Endothelial cell of umbilical vein (primary cell): ENCODE measurements around the gene C3orf52. TPM values are rescaled to one million over a fixed set of nuclear protein-coding genes. Genes with fewer than 3 reads are reported as not detected.

ENCODE experiments used
- BruUV-seq: library from RNA; stranded (reverse); fragments of 400-500 nt; replicated peaks from 2 replicates; lab custom pipeline; 2021; lab: Mats Ljungman, UMichigan
- CTCF ChIA-PET: fragments of 300-600, 350-600 bp; sonication (Branson Sonifier 250); formaldehyde crosslinking; loops from one replicate; lab custom pipeline; 2021; ENCODE audit warnings: antibody characterized with exemption, inconsistent platforms; lab: Charles Lee
- POLR2A ChIA-PET: fragments of 300-600, 350-600 bp; sonication (Branson Sonifier 250); formaldehyde crosslinking; loops from one replicate; lab custom pipeline; 2021; ENCODE audit warnings: antibody characterized with exemption, inconsistent platforms; lab: Charles Lee
- DNase-seq: peaks from one replicate; pipeline ENCODE4 v3.0.0-alpha.2; 2011; ENCODE audit warnings: low read depth, low spot score
- FAIRE-seq: peaks from 2 replicates; lab custom pipeline; 2011; peaks lifted over from hg19 to GRCh38; lab: Jason Lieb, UNC
- H2AFZ ChIP-seq: 2 replicates; pipeline ENCODE4 v1.6.0; 2012; ENCODE audit warnings: low read depth, low read length, control low read depth, inconsistent platforms
- H3K27ac ChIP-seq: 2 replicates; pipeline ENCODE4 v1.5.1; 2011; ENCODE audit warnings: low read depth, mild to moderate bottlenecking, control low read depth, low read length, moderate library complexity; ENCODE audit not compliant: insufficient read depth
- H3K27me3 ChIP-seq, 2 experiments: 2 replicates each; pipeline versions ENCODE4 v1.6.0 to v1.6.1; 2011; ENCODE audit warnings: low read length in 2 of 2, mixed read lengths in 1 of 2; ENCODE audit not compliant: control insufficient read depth in 2 of 2, insufficient read depth in 2 of 2
- H3K36me3 ChIP-seq, 2 experiments: 2 replicates in 1 of 2; 3 replicates in 1 of 2; pipeline ENCODE4 v1.5.1; 2011; ENCODE audit warnings: low read length in 2 of 2, mild to moderate bottlenecking in 1 of 2, moderate library complexity in 1 of 2; ENCODE audit not compliant: control insufficient read depth in 2 of 2, insufficient read depth in 2 of 2; ENCODE audit errors: extremely low read depth in 1 of 2
- H3K4me1 ChIP-seq: 3 replicates; pipeline ENCODE4 v1.5.1; 2011; ENCODE audit warnings: mild to moderate bottlenecking, low read length; ENCODE audit not compliant: control insufficient read depth, insufficient read depth; ENCODE audit errors: extremely low read depth
- H3K4me2 ChIP-seq: 2 replicates; pipeline ENCODE4 v1.6.1; 2011; ENCODE audit warnings: low read length, control low read depth, mixed read lengths; ENCODE audit not compliant: insufficient read depth
- H3K4me3 ChIP-seq, 3 experiments: fragments of 200-600 bp in 1 of 3; sonication (generic), shearing (Covaris generic) in 1 of 3; replicated peaks in 1 of 3; 2 replicates each; pipeline ENCODE4 v1.5.1; 2011 to 2016; ENCODE audit warnings: control low read depth in 3 of 3, low read length in 3 of 3, mild to moderate bottlenecking in 2 of 3, inconsistent platforms in 1 of 3, low read depth in 1 of 3, moderate library complexity in 1 of 3; ENCODE audit not compliant: insufficient read depth in 1 of 3
- H3K79me2 ChIP-seq: 2 replicates; pipeline ENCODE4 v1.6.0; 2012; ENCODE audit warnings: low read length, inconsistent platforms; ENCODE audit not compliant: control insufficient read depth, insufficient read depth
- H3K9ac ChIP-seq: replicated peaks from 2 replicates; pipeline ENCODE3; 2011; ENCODE audit warnings: low read length, control low read depth; ENCODE audit not compliant: insufficient read depth; ENCODE audit errors: extremely low read depth
- H3K9me1 ChIP-seq: replicated peaks from 3 replicates; pipeline ENCODE4 v1.6.0; 2011; ENCODE audit warnings: mild to moderate bottlenecking, low read length; ENCODE audit not compliant: control insufficient read depth, insufficient read depth; ENCODE audit errors: extremely low read depth
- H3K9me3 ChIP-seq: replicated peaks from 2 replicates; pipeline ENCODE4 v1.5.1; 2012; ENCODE audit warnings: low read length, inconsistent platforms; ENCODE audit not compliant: control insufficient read depth, insufficient read depth
- H4K20me1 ChIP-seq: replicated peaks from 2 replicates; pipeline ENCODE3; 2011; ENCODE audit warnings: mild to moderate bottlenecking, low read length; ENCODE audit not compliant: control insufficient read depth, insufficient read depth; ENCODE audit errors: extremely low read depth
- CTCF ChIP-seq, 2 donors: IDR thresholded peaks; 1 replicate in 1 of 2; 2 replicates in 1 of 2; pipeline ENCODE4 v1.5.1; 2011; ENCODE audit warnings: low read length in 2 of 2, mild to moderate bottlenecking in 2 of 2, moderate library complexity in 2 of 2, control low read depth in 1 of 2, inconsistent platforms in 1 of 2, low read depth in 1 of 2; ENCODE audit not compliant: insufficient read depth in 1 of 2; ENCODE audit errors: extremely low read depth in 1 of 2
- EZH2 ChIP-seq: IDR thresholded peaks from 2 replicates; pipeline ENCODE4 v1.6.1; 2012; ENCODE audit warnings: borderline replicate concordance, low read depth, mild to moderate bottlenecking, moderate library complexity, low read length, inconsistent platforms; ENCODE audit not compliant: severe bottlenecking
- FOS ChIP-seq: IDR thresholded peaks from 2 replicates; pipeline ENCODE4 v1.6.1; 2011; ENCODE audit warnings: mild to moderate bottlenecking, low read length, moderate library complexity, borderline replicate concordance; ENCODE audit not compliant: insufficient read depth
- GATA2 ChIP-seq: IDR thresholded peaks from 2 replicates; pipeline ENCODE4 v1.7.0; 2011; ENCODE audit warnings: low read depth, mild to moderate bottlenecking, moderate library complexity, mixed read lengths, low read length; ENCODE audit not compliant: insufficient read length, insufficient read depth
- JUN ChIP-seq: IDR thresholded peaks from 2 replicates; pipeline ENCODE4 v1.6.1; 2011; ENCODE audit warnings: borderline replicate concordance, low read depth; ENCODE audit not compliant: insufficient read length, insufficient read depth
- MAX ChIP-seq: IDR thresholded peaks from 2 replicates; pipeline ENCODE4 v1.6.1; 2011; ENCODE audit not compliant: insufficient read depth, insufficient read length
- MYC ChIP-seq: IDR thresholded peaks from one replicate; pipeline ENCODE4 v1.6.1; 2011; ENCODE audit warnings: mild to moderate bottlenecking, low read depth, low read length
- POLR2A ChIP-seq: IDR thresholded peaks from 2 replicates; pipeline ENCODE4 v1.6.1; 2012; ENCODE audit warnings: low read depth, mild to moderate bottlenecking, control low read depth, low read length
- POLR2AphosphoS5 ChIP-seq: IDR thresholded peaks from 2 replicates; pipeline ENCODE4 v1.6.1; 2012; ENCODE audit warnings: low read depth, mild to moderate bottlenecking, control low read depth, low read length, moderate library complexity; ENCODE audit not compliant: insufficient read depth
- dilution Hi-C: fragments of 300-500 bp; cut with MboI; formaldehyde crosslinking; loops from one replicate; pipeline ENCODE4 v1.15.0; 2019; ENCODE audit warnings: low sequenced_read_pairs; ENCODE audit not compliant: extremely low pct_ligation_motif_present
- intact Hi-C: fragments of 100-400 bp; cut with micrococcal nuclease; formaldehyde crosslinking; loops from one replicate; pipeline ENCODE4 v1.10.0; 2022
- polyA plus RNA-seq, 4 experiments: library from polyadenylated mRNA; depleted of rRNA in 3 of 4; stranded (reverse) in 3 of 4; unstranded in 1 of 4; fragments of >200 nt; gene quantifications; 2 replicates each; pipeline versions ENCODE4 v1.2.1 to v1.2.3, GENCODE V29; 2011 to 2012; ENCODE audit warnings: missing spikeins in 1 of 4
- total RNA-seq: library from RNA; stranded (reverse); gene quantifications from 2 replicates; pipeline ENCODE4 v1.2.3, GENCODE V29; 2021

The C3orf52 gene
- total and polyA plus RNA-seq, 2 donors (not counting 3 experiments of a cell fraction or from before 2014, with no cell fraction given), result 4.2 to 4.6 TPM

GRCh38 chr3:112128843-112129727 lies 42.9 kb downstream of the C3orf52 start:
- dilution Hi-C loops, result no loop called here

More at GRCh38 chr3:112128843-112129727, 42.9 kb downstream of the C3orf52 start:
- FAIRE-seq, result no peak
- no peaks in the 10 kb centered on the region for H3K4me1 ChIP-seq
- H3K9me1 ChIP-seq, result no peaks in the 10 kb centered on the region
- H3K4me2 ChIP-seq, result no peak overlapping the region
- no peak overlapping the region for H3K27ac ChIP-seq
- TF ChIP-seq FOS (no peak), CTCF (IDR thresholded peaks at IDR 0.05; ENCODE audit: extremely low read depth in 1 of 2, insufficient read depth in 1 of 2, low read depth in 1 of 2, low read length in 2 of 2) (no peak), POLR2A (no peak), POLR2AphosphoS5 (no peak), GATA2 (no peak), EZH2 (no peak), MYC (no peak), JUN (no peak), MAX (no peak)
- H3K79me2 ChIP-seq, result no peaks in the 10 kb centered on the region
- POLR2A ChIA-PET, result no interaction called here
- no peak overlapping the region for H2AFZ ChIP-seq
- no peaks in the 10 kb centered on the region for H3K9me3 ChIP-seq
- no peaks in the 10 kb centered on the region for H3K36me3 ChIP-seq
- intact Hi-C loops, result no loop called here
- no peak overlapping the region for H3K9ac ChIP-seq
- BruUV-seq, result no TSS peak
- H3K4me3 ChIP-seq, result no peak overlapping the region
- H3K27me3 ChIP-seq, result no peaks in the 10 kb centered on the region
- no peak for DNase-seq
- no peaks in the 10 kb centered on the region for H4K20me1 ChIP-seq
- CTCF ChIA-PET, result interaction anchor here (0.7 to 3.0 kb wide), 3 partner anchors 8 to 17 kb away, joined by 3 to 12 read pairs (median 4); no protein-coding TSS in a partner anchor
